ENCODE measurements around the gene FBXL4.

FBXL4 gene

DNA sequence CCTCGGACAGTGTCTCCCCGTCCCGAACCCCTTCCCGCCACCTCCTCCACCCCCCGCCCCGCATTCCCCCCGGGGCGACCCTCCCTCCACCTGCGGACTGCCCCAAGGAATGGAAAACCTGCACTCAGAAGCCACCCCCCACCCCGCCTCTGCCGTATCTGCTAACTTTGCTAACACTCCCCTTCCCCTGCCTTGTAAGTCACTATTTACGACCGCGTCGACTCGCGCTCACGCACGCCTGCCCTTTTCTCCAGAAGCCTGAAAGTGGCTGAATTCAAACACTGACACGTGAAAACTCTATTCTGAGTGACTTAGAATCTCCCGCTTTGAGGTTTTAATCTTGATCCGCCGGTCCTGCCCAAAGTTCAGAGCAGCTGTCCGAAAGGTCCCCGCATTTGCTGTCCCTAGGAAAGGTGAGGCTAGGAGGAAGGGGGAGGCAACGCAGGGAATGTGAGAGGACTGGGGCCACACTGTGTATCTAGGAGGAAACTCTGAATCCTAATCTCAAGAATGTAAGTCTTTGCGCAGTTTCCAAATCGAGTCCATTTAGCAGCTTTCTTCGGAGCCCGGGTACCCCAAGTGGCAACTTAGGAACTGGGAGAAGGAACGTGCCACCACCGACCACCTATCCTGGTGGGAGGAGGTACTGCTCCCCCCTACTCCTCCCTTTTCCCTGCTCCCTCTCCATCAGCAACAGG is 122.7 kb downstream of the FBXL4 start:
- DNase-seq (ENCODE audit: low spot score): no peak

GRCh38 chr6:98824162-98824901 is 123.4 kb downstream of the FBXL4 start:
- DNase-seq (ENCODE audit: low spot score): no peak

- DNase-seq (ENCODE audit: low spot score): no peak
Observed at GRCh38 chr6:98823428-98824161, 124.2 kb downstream of the FBXL4 start.

- no peak for DNase-seq (ENCODE audit: low spot score)
Observed at GRCh38 chr6:98821756-98822405, 125.9 kb downstream of the FBXL4 start.

Measured in NAMALWA (cell line).